SK-N-SH treated with all-trans-retinoic acid at 6 μM for 48 hours (cell line): Measurements from ENCODE around the gene GSG1L.

Experiments
- ARNTL ChIP-seq: fragments of 450-650 bp; formaldehyde crosslinking; IDR thresholded peaks from 2 replicates; pipeline ENCODE4 v1.5.0; 2020; ENCODE audit warnings: low read depth, mild to moderate bottlenecking, moderate library complexity, borderline replicate concordance
- TOX ChIP-seq: fragments of 250-450 bp; sonication (Bioruptor Pico); IDR thresholded peaks from 2 replicates; pipeline ENCODE4 v1.8.0; 2021; ENCODE audit warnings: mild to moderate bottlenecking, moderate library complexity, borderline replicate concordance
- ZFP30 ChIP-seq: fragments of 450-650 bp; formaldehyde crosslinking; IDR thresholded peaks from 2 replicates; pipeline ENCODE4 v1.5.0; 2022; ENCODE audit warnings: mild to moderate bottlenecking, moderate library complexity
- ZNF70 ChIP-seq: fragments of 450-650 bp; formaldehyde crosslinking; IDR thresholded peaks from 2 replicates; pipeline ENCODE4 v1.5.0; 2020; ENCODE audit warnings: mild to moderate bottlenecking, moderate library complexity

GRCh38 chr16:27781981-27782880 is 281.3 kb downstream of the GSG1L start:
- TF ChIP-seq TOX (CRISPR knock-in tag) (no peak), ZNF70 (CRISPR knock-in tag) (no peak), ZFP30 (no peak), ARNTL (CRISPR knock-in tag) (no peak)
